MM.1S (cell line): ENCODE measurements around the gene COL21A1.

ENCODE experiments used
- EZH2 ChIP-seq: fragments of 300-600 bp; sonication (generic); optimal IDR thresholded peaks from 2 replicates; pipeline ENCODE3; 2017; ENCODE audit warnings: low read depth, mild to moderate bottlenecking, antibody characterized with exemption, low read length, mixed read lengths
- EZH2phosphoT487 ChIP-seq: fragments of 300-600 bp; sonication (generic); IDR thresholded peaks from 2 replicates; pipeline ENCODE4 v1.6.1; 2018; ENCODE audit warnings: antibody characterized with exemption, low read length
- TF ChIP-seq, protein P1 (sequence below): fragments of 300-600 bp; sonication (generic); IDR thresholded peaks from 2 replicates; pipeline ENCODE4 v1.5.1; 2016; ENCODE audit warnings: antibody characterized with exemption, low read length, mixed read lengths

DNA sequence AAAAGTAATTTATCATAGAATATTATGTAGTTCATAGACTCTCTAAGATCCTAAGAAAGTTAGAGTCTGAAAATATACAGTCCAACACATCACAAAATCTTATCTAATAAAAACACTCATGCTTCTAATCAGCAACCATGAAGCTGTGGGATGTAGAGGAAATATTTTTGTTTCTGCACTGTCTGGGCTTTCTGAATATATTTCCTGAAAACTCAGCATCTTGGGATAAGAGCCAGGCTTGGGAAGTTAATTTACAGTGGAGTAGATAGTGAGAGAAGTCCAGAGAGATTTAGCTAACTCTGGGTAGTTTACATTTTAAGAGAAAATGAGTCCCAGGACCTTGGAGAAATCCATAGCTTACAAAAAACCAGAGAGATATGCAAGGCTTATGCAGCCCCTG, 221.6 kb downstream of the COL21A1 start:
- TF ChIP-seq, protein P1, sequence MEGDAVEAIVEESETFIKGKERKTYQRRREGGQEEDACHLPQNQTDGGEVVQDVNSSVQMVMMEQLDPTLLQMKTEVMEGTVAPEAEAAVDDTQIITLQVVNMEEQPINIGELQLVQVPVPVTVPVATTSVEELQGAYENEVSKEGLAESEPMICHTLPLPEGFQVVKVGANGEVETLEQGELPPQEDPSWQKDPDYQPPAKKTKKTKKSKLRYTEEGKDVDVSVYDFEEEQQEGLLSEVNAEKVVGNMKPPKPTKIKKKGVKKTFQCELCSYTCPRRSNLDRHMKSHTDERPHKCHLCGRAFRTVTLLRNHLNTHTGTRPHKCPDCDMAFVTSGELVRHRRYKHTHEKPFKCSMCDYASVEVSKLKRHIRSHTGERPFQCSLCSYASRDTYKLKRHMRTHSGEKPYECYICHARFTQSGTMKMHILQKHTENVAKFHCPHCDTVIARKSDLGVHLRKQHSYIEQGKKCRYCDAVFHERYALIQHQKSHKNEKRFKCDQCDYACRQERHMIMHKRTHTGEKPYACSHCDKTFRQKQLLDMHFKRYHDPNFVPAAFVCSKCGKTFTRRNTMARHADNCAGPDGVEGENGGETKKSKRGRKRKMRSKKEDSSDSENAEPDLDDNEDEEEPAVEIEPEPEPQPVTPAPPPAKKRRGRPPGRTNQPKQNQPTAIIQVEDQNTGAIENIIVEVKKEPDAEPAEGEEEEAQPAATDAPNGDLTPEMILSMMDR = no peak
- no peak for TF ChIP-seq EZH2
- no peak for TF ChIP-seq EZH2phosphoT487
